ENCODE results near the gene TIAM2.
A peak's percentile ranks its signal among the peaks of the same experiment; 100 is the strongest.

TIAM2 gene

DNA sequence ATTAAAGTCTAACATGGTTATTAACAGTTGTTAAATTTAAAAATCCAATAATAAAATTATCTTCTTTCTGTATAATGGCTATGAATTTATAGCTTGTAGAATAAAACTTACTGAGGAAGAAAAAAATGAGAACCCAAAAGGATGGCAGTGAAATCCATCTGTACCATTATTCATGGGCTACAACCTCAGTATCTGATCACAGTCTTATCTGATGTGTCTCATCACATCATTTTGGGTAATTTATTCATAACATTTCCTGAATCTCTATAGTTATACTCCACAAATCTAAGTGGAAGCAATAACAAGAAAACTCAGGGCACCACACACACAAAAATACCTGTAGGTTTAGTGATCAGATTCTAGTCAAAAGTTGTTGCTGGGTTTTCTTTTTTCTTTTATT lies 276.0 kb downstream of the TIAM2 start:
- no peak overlapping the region for H3K4me3 ChIP-seq (ENCODE audit: low read length)
- TF ChIP-seq, protein P1, sequence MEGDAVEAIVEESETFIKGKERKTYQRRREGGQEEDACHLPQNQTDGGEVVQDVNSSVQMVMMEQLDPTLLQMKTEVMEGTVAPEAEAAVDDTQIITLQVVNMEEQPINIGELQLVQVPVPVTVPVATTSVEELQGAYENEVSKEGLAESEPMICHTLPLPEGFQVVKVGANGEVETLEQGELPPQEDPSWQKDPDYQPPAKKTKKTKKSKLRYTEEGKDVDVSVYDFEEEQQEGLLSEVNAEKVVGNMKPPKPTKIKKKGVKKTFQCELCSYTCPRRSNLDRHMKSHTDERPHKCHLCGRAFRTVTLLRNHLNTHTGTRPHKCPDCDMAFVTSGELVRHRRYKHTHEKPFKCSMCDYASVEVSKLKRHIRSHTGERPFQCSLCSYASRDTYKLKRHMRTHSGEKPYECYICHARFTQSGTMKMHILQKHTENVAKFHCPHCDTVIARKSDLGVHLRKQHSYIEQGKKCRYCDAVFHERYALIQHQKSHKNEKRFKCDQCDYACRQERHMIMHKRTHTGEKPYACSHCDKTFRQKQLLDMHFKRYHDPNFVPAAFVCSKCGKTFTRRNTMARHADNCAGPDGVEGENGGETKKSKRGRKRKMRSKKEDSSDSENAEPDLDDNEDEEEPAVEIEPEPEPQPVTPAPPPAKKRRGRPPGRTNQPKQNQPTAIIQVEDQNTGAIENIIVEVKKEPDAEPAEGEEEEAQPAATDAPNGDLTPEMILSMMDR (conservative IDR thresholded peaks at IDR 0.05; ENCODE audit: low read length), result no peak

DNA sequence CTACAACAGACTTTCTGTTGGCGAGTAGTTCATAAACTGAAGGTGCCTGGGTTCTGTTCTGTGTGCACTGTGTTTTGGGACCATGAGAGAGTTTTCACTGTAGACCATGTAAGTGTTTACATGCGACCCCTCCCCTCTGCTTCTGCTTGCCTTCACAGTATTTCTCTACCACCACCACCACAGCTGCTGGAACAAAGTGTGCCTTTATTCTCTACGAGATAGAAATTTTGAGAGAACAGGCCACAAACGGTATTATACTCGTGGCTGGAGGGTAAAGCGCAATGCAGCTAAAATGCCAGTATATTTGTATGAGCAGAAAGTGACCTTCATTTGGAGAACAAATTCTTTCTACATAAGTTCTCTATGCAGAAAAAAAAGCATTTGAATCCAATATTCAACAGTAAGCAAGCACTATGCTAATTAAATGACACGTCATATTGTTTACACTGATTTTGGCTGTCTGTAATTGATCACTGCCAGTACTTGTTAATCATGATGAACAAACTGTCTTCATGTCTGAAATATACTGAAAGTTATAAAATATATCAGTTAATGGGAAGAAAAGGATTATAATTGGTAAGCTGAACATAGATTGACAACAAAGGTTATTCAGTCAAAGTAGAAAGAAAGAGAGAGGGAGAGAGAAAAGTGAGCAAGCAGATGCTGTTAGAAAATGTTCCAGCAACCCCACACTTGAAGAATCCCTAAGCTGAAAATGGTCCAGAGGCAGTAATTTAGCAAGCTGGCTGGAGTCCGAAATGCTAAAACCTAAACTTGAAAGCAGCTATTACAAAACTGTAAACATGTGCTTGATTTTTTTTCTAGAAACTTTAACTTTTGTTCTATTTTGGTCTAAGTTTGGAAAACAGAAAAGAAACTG lies 277.5 kb downstream of the TIAM2 start:
- no peak overlapping the region for H3K4me3 ChIP-seq (ENCODE audit: low read length)
- TF ChIP-seq, protein P1 (conservative IDR thresholded peaks at IDR 0.05; ENCODE audit: low read length), result no peak
- DNase-seq (ENCODE audit: low read depth), result peak; percentile 85

More for the DNA sequence above, 276.0 kb downstream of the TIAM2 start:
- no peak for DNase-seq (ENCODE audit: low read depth)

DNA sequence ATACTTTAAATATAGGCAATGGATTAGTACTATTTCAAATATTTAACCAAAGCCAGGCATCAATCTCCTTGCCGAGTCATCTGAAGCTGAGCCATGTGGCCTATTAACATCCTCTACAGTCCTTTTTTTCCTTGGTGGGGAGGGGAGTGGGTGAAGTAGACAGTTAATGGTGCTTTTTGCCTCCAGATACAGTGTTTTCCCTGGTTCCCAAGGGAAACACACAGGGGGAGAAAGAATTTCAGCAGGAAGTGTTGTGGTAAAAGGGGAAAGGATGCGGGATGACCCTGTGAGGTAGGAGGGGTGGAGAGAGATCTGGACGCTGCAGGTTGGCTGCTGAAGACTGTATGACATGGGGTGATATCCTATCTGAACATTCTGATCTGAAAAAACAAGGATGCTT lies 278.3 kb downstream of the TIAM2 start:
- H3K4me3 ChIP-seq (ENCODE audit: low read length), result no peak overlapping the region
- TF ChIP-seq, protein P1 (conservative IDR thresholded peaks at IDR 0.05; ENCODE audit: low read length), result no peak
- peak; percentile 81 for DNase-seq (ENCODE audit: low read depth)

DNA sequence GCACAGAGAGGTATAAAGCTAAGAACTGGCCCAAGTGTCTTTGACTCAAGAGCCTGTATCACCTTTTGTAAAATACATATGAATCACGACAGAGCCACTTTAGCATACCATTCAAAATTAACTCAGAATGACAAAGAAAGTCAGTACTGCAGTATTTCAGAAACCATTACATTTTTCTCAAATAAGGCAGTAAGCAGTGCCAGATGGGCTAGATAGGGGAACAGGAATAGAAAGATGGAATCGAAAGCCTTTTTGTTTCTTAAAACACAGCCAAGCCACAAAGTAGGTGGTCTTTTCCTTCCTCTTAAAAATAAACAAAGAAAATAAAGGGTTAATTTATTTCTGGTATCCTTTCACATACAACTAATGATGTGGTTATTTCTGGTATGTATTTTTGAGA lies 279.0 kb downstream of the TIAM2 start:
- peak; percentile 61 for DNase-seq (ENCODE audit: low read depth)
- TF ChIP-seq, protein P1 (conservative IDR thresholded peaks at IDR 0.05; ENCODE audit: low read length), result no peak

DNA sequence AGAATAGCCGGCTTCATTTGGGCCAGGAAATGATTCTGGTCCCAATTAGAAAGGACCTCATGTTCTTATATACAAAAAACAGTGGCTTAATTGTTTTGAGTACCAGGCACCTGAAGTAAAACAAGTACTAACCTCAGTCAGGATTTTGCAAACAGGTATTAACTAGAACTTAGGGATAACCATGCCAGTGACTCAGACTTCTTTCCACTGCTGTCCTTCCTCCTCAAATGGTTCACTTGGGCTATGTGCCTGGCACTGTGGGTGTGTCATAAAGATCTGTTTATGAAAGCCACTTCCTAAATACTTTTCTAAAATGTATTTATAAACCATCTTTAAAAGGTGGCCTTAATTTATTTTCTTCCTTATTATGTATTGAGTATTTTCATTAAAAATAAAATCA lies 279.4 kb downstream of the TIAM2 start:
- peak; percentile 58 for DNase-seq (ENCODE audit: low read depth)
- no peak overlapping the region for H3K4me3 ChIP-seq (ENCODE audit: low read length)
- TF ChIP-seq, protein P1 (conservative IDR thresholded peaks at IDR 0.05; ENCODE audit: low read length), result no peak

More for the DNA sequence above, 279.0 kb downstream of the TIAM2 start:
- H3K4me3 ChIP-seq (ENCODE audit: low read length), result no peak overlapping the region

DNA sequence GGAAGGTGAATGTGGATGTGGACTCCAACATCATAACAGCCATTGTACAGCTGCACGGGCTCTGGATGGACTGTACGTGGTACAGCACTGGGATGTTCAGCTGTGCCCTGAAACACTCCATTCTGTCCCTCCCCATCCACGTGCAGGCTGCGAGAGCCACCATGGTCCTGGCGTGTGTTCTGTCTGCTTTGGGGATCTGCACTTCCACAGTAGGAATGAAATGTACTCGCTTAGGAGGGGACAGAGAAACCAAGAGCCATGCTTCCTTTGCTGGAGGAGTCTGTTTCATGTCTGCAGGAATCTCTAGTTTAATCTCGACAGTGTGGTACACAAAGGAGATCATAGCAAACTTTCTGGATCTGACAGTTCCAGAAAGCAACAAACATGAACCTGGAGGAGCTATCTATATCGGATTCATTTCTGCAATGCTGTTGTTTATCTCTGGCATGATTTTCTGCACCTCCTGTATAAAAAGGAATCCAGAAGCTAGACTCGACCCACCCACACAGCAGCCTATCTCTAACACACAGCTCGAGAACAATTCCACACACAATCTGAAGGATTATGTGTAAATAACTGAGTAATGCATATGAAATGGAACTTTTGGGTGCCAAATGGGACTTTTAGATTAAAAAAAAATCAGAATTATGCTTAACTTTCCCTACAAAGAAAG lies 280.8 kb downstream of the TIAM2 start:
- TF ChIP-seq, protein P1 (conservative IDR thresholded peaks at IDR 0.05; ENCODE audit: low read length), result no peak
- no peak for DNase-seq (ENCODE audit: low read depth)
- H3K4me3 ChIP-seq (ENCODE audit: low read length), result no peak overlapping the region
